Transverse colon (tissue), 4 donors: ENCODE results near the gene CFAP69. TPM values are rescaled to one million over a fixed set of nuclear protein-coding genes. Genes with fewer than 3 reads are reported as not detected.
A peak's percentile ranks its signal among the peaks of the same experiment; 100 is the strongest.

Experiments used
- DNase-seq: peaks from one replicate; pipeline ENCODE4 v3.0.0-alpha.2; 2019
- H3K27ac ChIP-seq, 4 donors: fragments of 200-600 bp; sonication (generic); 2 replicates each; pipeline ENCODE4 v1.5.1; 2016 to 2018; ENCODE audit warnings: inconsistent platforms in 4 of 4
- H3K27me3 ChIP-seq: fragments of 200-600 bp; sonication (generic); 2 replicates; pipeline ENCODE4 v1.5.1; 2017; ENCODE audit warnings: inconsistent platforms
- H3K36me3 ChIP-seq, 4 donors: fragments of 200-600 bp; sonication (generic); 2 replicates each; pipeline ENCODE4 v1.5.1; 2017 to 2019; ENCODE audit warnings: inconsistent platforms in 4 of 4
- H3K4me1 ChIP-seq, 4 donors: fragments of 200-600 bp; sonication (generic); 2 replicates each; pipeline ENCODE4 v1.5.1; 2017 to 2020; ENCODE audit warnings: inconsistent platforms in 4 of 4
- H3K4me3 ChIP-seq, 4 donors: fragments of 200-600 bp; sonication (generic); 1 replicate in 1 of 4; 2 replicates in 3 of 4; pipeline versions ENCODE4 v1.5.1 to v1.6.1; 2017 to 2019; ENCODE audit warnings: inconsistent platforms in 4 of 4
- H3K9me3 ChIP-seq, 2 donors: fragments of 200-600 bp; sonication (generic); 2 replicates each; pipeline ENCODE4 v1.5.1; 2017 to 2019; ENCODE audit warnings: inconsistent platforms in 2 of 2
- CTCF ChIP-seq, 5 experiments: fragments of 200-600 bp in 3 of 5; fragments of 450-650 bp in 2 of 5; sonication (generic) in 3 of 5; IDR thresholded peaks; 1 replicate in 2 of 5; 2 replicates in 3 of 5; pipeline ENCODE4 v1.5.1; 2016 to 2017; ENCODE audit warnings: antibody characterized with exemption in 5 of 5, inconsistent platforms in 3 of 5, mild to moderate bottlenecking in 2 of 5, moderate library complexity in 1 of 5
- EP300 ChIP-seq: sonication (generic); formaldehyde crosslinking; IDR thresholded peaks from one replicate; pipeline ENCODE4 v1.6.1; 2017; ENCODE audit warnings: antibody characterized with exemption, low read depth
- POLR2A ChIP-seq: fragments of 450-650 bp; IDR thresholded peaks from one replicate; pipeline ENCODE4 v1.6.1; 2016; ENCODE audit warnings: antibody characterized with exemption, mild to moderate bottlenecking, moderate library complexity
- POLR2AphosphoS5 ChIP-seq, 3 donors: sonication (generic); formaldehyde crosslinking; IDR thresholded peaks; one replicate each; pipeline ENCODE4 v1.6.1; 2016; ENCODE audit warnings: antibody characterized with exemption in 3 of 3
- WGBS, 2 donors: methylation state at CpG; one replicate each; pipeline ENCODE4 v1.1.5; 2018; ENCODE audit warnings: low coverage in 1 of 2; 5-methylcytosine and 5-hydroxymethylcytosine counted together
- in situ Hi-C, 4 donors: fragments of 200-750 bp; cut with MboI; loops; one replicate each; pipeline versions ENCODE4 v1.15.0 to v1.15.1; 2017; ENCODE audit warnings: low sequenced_read_pairs in 3 of 4, low pct_ligation_motif_present in 1 of 4, low pct_unique_long_range_greater_than_20kb in 1 of 4
- intact Hi-C: fragments of 100-400 bp; cut with DNase I; formaldehyde crosslinking; loops from one replicate; pipeline ENCODE4 v1.15.1; 2023; ENCODE audit warnings: low total_unique reads
- total RNA-seq, 4 donors: library from RNA; depleted of rRNA; stranded (reverse); fragments of >200 nt; gene quantifications; one replicate each; pipeline ENCODE4 v1.1.0, GENCODE V29; 2016

CFAP69 gene
- total RNA-seq, 4 donors from 2014 or later, result 1.4 to 6.8 (median 4.5) TPM

- in situ Hi-C loops (no loop called here), intact Hi-C loops (no loop called here)
- Histone ChIP-seq H3K4me3 (no peak overlapping the region), H3K9me3 (no peaks in the 10 kb centered on the region), H3K27ac (no peak overlapping the region), H3K4me1 (peaks cover 0 to 11% (median 8%) of the 10 kb centered on the region in 4 donors), H3K36me3 (peaks cover 0 to 8% (median 0%) of the 10 kb centered on the region in 4 donors), H3K27me3 (no peaks in the 10 kb centered on the region)
- TF ChIP-seq EP300 (no peak), POLR2AphosphoS5 (IDR thresholded peaks at IDR 0.05) (no peak), CTCF (IDR thresholded peaks at IDR 0.05) (no peak), POLR2A (no peak)
- DNase-seq, result no peak
- WGBS, 2 donors, result 65 to 78% methylated on average over 5 of the region's 5 CpGs
Observed at GRCh38 chr7:90227259-90227658, 17.7 kb upstream of the CFAP69 start.

GRCh38 chr7:90229682-90230081 lies 15.3 kb upstream of the CFAP69 start:
- Histone ChIP-seq H3K36me3 (peaks cover 0 to 8% (median 0%) of the 10 kb centered on the region in 4 donors), H3K27me3 (no peaks in the 10 kb centered on the region), H3K9me3 (no peaks in the 10 kb centered on the region), H3K27ac (peak overlapping the region; percentile 57 to 69 (median 68)), H3K4me1 (peaks cover 0 to 12% (median 9%) of the 10 kb centered on the region in 4 donors), H3K4me3 (peak overlapping the region in 2 of 4 donors; percentile 16 to 28)
- 54 to 57% methylated on average over 2 of the region's 2 CpGs for WGBS, 2 donors
- in situ Hi-C loops (no loop called here), intact Hi-C loops (no loop called here)
- no peak for DNase-seq
- TF ChIP-seq POLR2A (peak; percentile 70), POLR2AphosphoS5 (IDR thresholded peaks at IDR 0.05) (peak in 2 of 3 donors; percentile 81 to 82), EP300 (no peak)

- no peak for TF ChIP-seq EP300
- TF ChIP-seq POLR2AphosphoS5 (IDR thresholded peaks at IDR 0.05), result peak in 1 of 3 donors; percentile 4
- Histone ChIP-seq H3K4me1 (peaks cover 0 to 12% (median 9%) of the 10 kb centered on the region in 4 donors), H3K9me3 (no peaks in the 10 kb centered on the region), H3K27ac (peak overlapping the region; percentile 57 to 69 (median 68)), H3K36me3 (peaks cover 0 to 8% (median 0%) of the 10 kb centered on the region in 4 donors), H3K27me3 (no peaks in the 10 kb centered on the region), H3K4me3 (peak overlapping the region in 2 of 4 donors; percentile 16 to 28)
- DNase-seq, result no peak
- intact Hi-C loops, result no loop called here
- in situ Hi-C loops, result no loop called here
- 79 to 87% methylated on average over 2 of the region's 2 CpGs for WGBS, 2 donors
Observed at GRCh38 chr7:90230834-90231233, 14.1 kb upstream of the CFAP69 start.

- H3K27ac ChIP-seq, result peak overlapping the region in 1 of 4 donors; percentile 69
- TF ChIP-seq POLR2A, result no peak
- H3K4me3 ChIP-seq, result peak overlapping the region in 2 of 4 donors; percentile 16 to 28
- no peak for DNase-seq
- no peaks in the 10 kb centered on the region for H3K27me3 ChIP-seq
- 64 to 65% methylated on average over 3 of the region's 3 CpGs for WGBS, 2 donors
- H3K9me3 ChIP-seq, result no peaks in the 10 kb centered on the region
- peaks cover 0 to 8% (median 0%) of the 10 kb centered on the region in 4 donors for H3K36me3 ChIP-seq
- intact Hi-C loops, result no loop called here
- in situ Hi-C loops, result no loop called here
- peaks cover 0 to 12% (median 9%) of the 10 kb centered on the region in 4 donors for H3K4me1 ChIP-seq
Observed at GRCh38 chr7:90231304-90231703, 13.7 kb upstream of the CFAP69 start.

GRCh38 chr7:90232430-90232829 lies 12.5 kb upstream of the CFAP69 start:
- WGBS, 2 donors, result 40 to 53% methylated on average over 5 of the region's 5 CpGs
- Histone ChIP-seq H3K27me3 (no peaks in the 10 kb centered on the region), H3K4me3 (no peak overlapping the region), H3K4me1 (peaks cover 0 to 24% (median 9%) of the 10 kb centered on the region in 4 donors), H3K27ac (no peak overlapping the region), H3K36me3 (peaks cover 0 to under 1% (median 0%) of the 10 kb centered on the region in 4 donors), H3K9me3 (no peaks in the 10 kb centered on the region)
- in situ Hi-C loops, result no loop called here
- DNase-seq, result no peak
- intact Hi-C loops, result no loop called here
- no peak for TF ChIP-seq POLR2AphosphoS5 (IDR thresholded peaks at IDR 0.05)
- no peak for TF ChIP-seq CTCF (IDR thresholded peaks at IDR 0.05)
- TF ChIP-seq POLR2A, result no peak
- TF ChIP-seq EP300, result no peak
